ENCODE data around the gene TOR4A. TPM values are rescaled to one million over a fixed set of nuclear protein-coding genes. Genes with fewer than 3 reads are reported as not detected.
A peak's percentile ranks its signal among the peaks of the same experiment; 100 is the strongest.

Gene TOR4A
- total RNA-seq, 2 experiments from 2014 or later, result 0.67 to 0.80 TPM

DNA sequence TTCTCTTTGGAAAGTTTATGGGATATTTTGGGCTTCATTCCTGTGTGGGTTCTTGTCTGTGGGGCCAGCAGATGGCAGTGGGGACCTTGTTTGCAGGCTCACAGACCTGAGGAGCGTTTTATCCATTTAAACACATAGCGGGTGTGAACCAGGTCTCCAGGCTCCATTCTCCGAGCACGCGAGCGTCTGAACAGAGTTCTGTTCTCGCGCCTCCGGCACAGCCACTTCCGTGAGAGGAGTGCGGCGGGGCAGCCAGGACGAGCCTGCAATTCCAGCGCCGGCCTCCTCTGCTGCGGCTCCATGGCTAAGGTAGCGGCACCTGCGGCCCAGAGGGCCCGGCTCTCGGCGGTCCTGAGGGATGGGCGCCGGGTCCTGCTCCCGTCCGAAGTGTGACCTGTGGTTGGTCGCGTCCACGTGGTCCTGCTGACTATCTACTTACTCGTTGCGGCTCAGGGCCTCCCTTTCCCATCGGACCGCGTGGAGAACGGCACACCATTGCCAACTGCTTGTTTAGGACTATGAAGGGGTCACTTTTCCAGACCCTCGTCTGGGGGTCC, 17.2 kb downstream of the TOR4A start:
- H3K36me3 ChIP-seq (ENCODE audit: insufficient read depth, low read length), result no peaks in the 10 kb centered on the region
- peak overlapping the region; percentile 17 for H3K4me3 ChIP-seq (ENCODE audit: low read length)
- peaks cover 0 to 27% of the 10 kb centered on the region in 2 experiments for H3K9me3 ChIP-seq (ENCODE audit: control insufficient read depth in 1 of 2, insufficient read depth in 1 of 2, low read length in 2 of 2)
- Mint-ChIP-seq H3K4me1 (ENCODE audit: low read depth) (no peaks in the 10 kb centered on the region), H3K4me3 (peak overlapping the region; percentile 34), H3K9me3 (no peaks in the 10 kb centered on the region), H3K27me3 (peaks cover 38% of the 10 kb centered on the region), H3K27ac (no peak overlapping the region), H3K36me3 (ENCODE audit: low read depth) (no peaks in the 10 kb centered on the region)
- peaks cover 57 to 60% of the 10 kb centered on the region in 2 experiments for H3K27me3 ChIP-seq (ENCODE audit: control insufficient read depth in 1 of 2, insufficient read depth in 2 of 2, low read length in 2 of 2)
- peaks cover 15% of the 10 kb centered on the region for H3K4me1 ChIP-seq (ENCODE audit: insufficient read depth, low read length)
- ChIA-PET CTCF (no interaction called here), POLR2A (no interaction called here)
- ATAC-seq (ENCODE audit: poor library complexity), result peak; percentile 37
- peak in 2 of 14 experiments; percentile 28 to 36 for DNase-seq
- no peak overlapping the region for H3K27ac ChIP-seq (ENCODE audit: low read depth in 1 of 2, low read length in 2 of 2)
- TF ChIP-seq, protein P1, sequence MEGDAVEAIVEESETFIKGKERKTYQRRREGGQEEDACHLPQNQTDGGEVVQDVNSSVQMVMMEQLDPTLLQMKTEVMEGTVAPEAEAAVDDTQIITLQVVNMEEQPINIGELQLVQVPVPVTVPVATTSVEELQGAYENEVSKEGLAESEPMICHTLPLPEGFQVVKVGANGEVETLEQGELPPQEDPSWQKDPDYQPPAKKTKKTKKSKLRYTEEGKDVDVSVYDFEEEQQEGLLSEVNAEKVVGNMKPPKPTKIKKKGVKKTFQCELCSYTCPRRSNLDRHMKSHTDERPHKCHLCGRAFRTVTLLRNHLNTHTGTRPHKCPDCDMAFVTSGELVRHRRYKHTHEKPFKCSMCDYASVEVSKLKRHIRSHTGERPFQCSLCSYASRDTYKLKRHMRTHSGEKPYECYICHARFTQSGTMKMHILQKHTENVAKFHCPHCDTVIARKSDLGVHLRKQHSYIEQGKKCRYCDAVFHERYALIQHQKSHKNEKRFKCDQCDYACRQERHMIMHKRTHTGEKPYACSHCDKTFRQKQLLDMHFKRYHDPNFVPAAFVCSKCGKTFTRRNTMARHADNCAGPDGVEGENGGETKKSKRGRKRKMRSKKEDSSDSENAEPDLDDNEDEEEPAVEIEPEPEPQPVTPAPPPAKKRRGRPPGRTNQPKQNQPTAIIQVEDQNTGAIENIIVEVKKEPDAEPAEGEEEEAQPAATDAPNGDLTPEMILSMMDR (IDR thresholded peaks at IDR 0.05), result no peak
- intact Hi-C loops (cut with DNase I, micrococcal nuclease), result loop anchor here (2.0 to 5.0 kb wide), 3 partner anchors 112 to 232 kb away; no protein-coding TSS in a partner anchor

GRCh38 chr9:137295238-137295811, 17.8 kb downstream of the TOR4A start:
- H3K4me3 Mint-ChIP-seq, result no peak overlapping the region
- POLR2A ChIA-PET, result no interaction called here
- Histone ChIP-seq H3K9me3 (ENCODE audit: control insufficient read depth in 1 of 2, insufficient read depth in 1 of 2, low read length in 2 of 2) (peaks cover 0 to 27% of the 10 kb centered on the region in 2 experiments), H3K27me3 (ENCODE audit: control insufficient read depth in 1 of 2, insufficient read depth in 2 of 2, low read length in 2 of 2) (peaks cover 62 to 65% of the 10 kb centered on the region in 2 experiments), H3K4me3 (ENCODE audit: low read length) (peak overlapping the region; percentile 17), H3K36me3 (ENCODE audit: insufficient read depth, low read length) (no peaks in the 10 kb centered on the region), H3K4me1 (ENCODE audit: insufficient read depth, low read length) (peaks cover 15% of the 10 kb centered on the region), H3K27ac (ENCODE audit: low read depth in 1 of 2, low read length in 2 of 2) (no peak overlapping the region)
- H3K36me3 Mint-ChIP-seq (ENCODE audit: low read depth), result no peaks in the 10 kb centered on the region
- ATAC-seq (ENCODE audit: poor library complexity) (peak; percentile 89), DNase-seq (peak in 11 of 14 experiments; percentile 26 to 79 (median 42))
- no peaks in the 10 kb centered on the region for H3K9me3 Mint-ChIP-seq
- H3K4me1 Mint-ChIP-seq (ENCODE audit: low read depth), result no peaks in the 10 kb centered on the region
- H3K27ac Mint-ChIP-seq, result no peak overlapping the region
- TF ChIP-seq, protein P1 (IDR thresholded peaks at IDR 0.05), result no peak
- peaks cover 41% of the 10 kb centered on the region for H3K27me3 Mint-ChIP-seq
- intact Hi-C loops (cut with DNase I, micrococcal nuclease), result loop anchor here (2.0 to 5.0 kb wide), 3 partner anchors 111 to 231 kb away; no protein-coding TSS in a partner anchor
- CTCF ChIA-PET, result no interaction called here

GRCh38 chr9:137295849-137296669, 18.5 kb downstream of the TOR4A start:
- no peak overlapping the region for H3K4me3 ChIP-seq (ENCODE audit: low read length)
- CTCF ChIA-PET, result no interaction called here
- no peaks in the 10 kb centered on the region for H3K36me3 ChIP-seq (ENCODE audit: insufficient read depth, low read length)
- no peak overlapping the region for H3K27ac ChIP-seq (ENCODE audit: low read depth in 1 of 2, low read length in 2 of 2)
- H3K27ac Mint-ChIP-seq, result no peak overlapping the region
- peaks cover 0 to 27% of the 10 kb centered on the region in 2 experiments for H3K9me3 ChIP-seq (ENCODE audit: control insufficient read depth in 1 of 2, insufficient read depth in 1 of 2, low read length in 2 of 2)
- POLR2A ChIA-PET, result no interaction called here
- H3K9me3 Mint-ChIP-seq, result no peaks in the 10 kb centered on the region
- no peak for DNase-seq
- intact Hi-C loops (cut with DNase I, micrococcal nuclease), result loop anchor here (2.0 to 5.0 kb wide), 3 partner anchors 111 to 231 kb away; no protein-coding TSS in a partner anchor
- peaks cover 63 to 73% of the 10 kb centered on the region in 2 experiments for H3K27me3 ChIP-seq (ENCODE audit: control insufficient read depth in 1 of 2, insufficient read depth in 2 of 2, low read length in 2 of 2)
- H3K36me3 Mint-ChIP-seq (ENCODE audit: low read depth), result no peaks in the 10 kb centered on the region
- peaks cover 5% of the 10 kb centered on the region for H3K4me1 Mint-ChIP-seq (ENCODE audit: low read depth)
- H3K4me1 ChIP-seq (ENCODE audit: insufficient read depth, low read length), result peaks cover 22% of the 10 kb centered on the region
- TF ChIP-seq, protein P1 (IDR thresholded peaks at IDR 0.05), result no peak
- ATAC-seq (ENCODE audit: poor library complexity), result peak; percentile 19
- H3K4me3 Mint-ChIP-seq, result peak overlapping the region; percentile 60
- peaks cover 46% of the 10 kb centered on the region for H3K27me3 Mint-ChIP-seq

Data from CD4-positive, alpha-beta T cell (primary cell).